ENCODE data around the gene C12orf57. TPM values are rescaled to one million over a fixed set of nuclear protein-coding genes. Genes with fewer than 3 reads are reported as not detected.

The C12orf57 gene
- total RNA-seq, 1 experiment from 2014 or later, result 158 TPM

DNA sequence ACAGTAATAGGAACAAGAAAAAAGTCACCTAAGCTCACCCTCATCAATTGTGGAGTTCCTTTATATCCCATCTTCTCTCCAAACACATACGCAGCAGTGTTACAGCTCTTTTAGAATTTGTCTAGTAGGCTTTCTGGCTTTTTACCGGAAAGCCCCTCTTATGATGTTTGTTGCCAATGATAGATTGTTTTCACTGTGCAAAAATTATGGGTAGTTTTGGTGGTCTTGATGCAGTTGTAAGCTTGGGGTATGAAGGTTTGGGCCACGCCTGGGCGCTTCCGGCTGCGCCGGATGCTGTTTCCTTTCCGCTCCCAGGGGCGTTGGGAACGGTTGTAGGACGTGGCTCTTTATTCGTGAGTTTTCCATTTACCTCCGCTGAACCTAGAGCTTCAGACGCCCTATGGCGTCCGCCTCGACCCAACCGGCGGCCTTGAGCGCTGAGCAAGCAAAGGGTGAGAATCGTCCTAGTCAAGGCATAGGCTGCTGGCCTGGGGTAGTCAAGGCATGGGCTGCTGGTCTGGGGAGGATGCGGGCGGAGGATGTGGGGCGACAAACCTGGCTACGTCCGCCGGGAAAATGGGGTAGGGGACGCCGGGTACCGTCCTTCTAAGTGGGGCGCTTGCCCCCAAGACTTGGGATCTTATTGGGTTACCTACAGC lies at the start of gene C12orf57, which contains the start of gene RNU7-1 (continued):
- TF ChIP-seq, protein P1, sequence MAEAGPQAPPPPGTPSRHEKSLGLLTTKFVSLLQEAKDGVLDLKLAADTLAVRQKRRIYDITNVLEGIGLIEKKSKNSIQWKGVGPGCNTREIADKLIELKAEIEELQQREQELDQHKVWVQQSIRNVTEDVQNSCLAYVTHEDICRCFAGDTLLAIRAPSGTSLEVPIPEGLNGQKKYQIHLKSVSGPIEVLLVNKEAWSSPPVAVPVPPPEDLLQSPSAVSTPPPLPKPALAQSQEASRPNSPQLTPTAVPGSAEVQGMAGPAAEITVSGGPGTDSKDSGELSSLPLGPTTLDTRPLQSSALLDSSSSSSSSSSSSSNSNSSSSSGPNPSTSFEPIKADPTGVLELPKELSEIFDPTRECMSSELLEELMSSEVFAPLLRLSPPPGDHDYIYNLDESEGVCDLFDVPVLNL (CRISPR knock-in tag; IDR thresholded peaks at IDR 0.05; ENCODE audit: borderline replicate concordance, low read depth), result peak; percentile 69
- TF ChIP-seq MYBL2 (CRISPR knock-in tag; IDR thresholded peaks at IDR 0.05), result peak; percentile 89
- TF ChIP-seq, protein P2, sequence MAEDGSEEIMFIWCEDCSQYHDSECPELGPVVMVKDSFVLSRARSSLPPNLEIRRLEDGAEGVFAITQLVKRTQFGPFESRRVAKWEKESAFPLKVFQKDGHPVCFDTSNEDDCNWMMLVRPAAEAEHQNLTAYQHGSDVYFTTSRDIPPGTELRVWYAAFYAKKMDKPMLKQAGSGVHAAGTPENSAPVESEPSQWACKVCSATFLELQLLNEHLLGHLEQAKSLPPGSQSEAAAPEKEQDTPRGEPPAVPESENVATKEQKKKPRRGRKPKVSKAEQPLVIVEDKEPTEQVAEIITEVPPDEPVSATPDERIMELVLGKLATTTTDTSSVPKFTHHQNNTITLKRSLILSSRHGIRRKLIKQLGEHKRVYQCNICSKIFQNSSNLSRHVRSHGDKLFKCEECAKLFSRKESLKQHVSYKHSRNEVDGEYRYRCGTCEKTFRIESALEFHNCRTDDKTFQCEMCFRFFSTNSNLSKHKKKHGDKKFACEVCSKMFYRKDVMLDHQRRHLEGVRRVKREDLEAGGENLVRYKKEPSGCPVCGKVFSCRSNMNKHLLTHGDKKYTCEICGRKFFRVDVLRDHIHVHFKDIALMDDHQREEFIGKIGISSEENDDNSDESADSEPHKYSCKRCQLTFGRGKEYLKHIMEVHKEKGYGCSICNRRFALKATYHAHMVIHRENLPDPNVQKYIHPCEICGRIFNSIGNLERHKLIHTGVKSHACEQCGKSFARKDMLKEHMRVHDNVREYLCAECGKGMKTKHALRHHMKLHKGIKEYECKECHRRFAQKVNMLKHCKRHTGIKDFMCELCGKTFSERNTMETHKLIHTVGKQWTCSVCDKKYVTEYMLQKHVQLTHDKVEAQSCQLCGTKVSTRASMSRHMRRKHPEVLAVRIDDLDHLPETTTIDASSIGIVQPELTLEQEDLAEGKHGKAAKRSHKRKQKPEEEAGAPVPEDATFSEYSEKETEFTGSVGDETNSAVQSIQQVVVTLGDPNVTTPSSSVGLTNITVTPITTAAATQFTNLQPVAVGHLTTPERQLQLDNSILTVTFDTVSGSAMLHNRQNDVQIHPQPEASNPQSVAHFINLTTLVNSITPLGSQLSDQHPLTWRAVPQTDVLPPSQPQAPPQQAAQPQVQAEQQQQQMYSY (CRISPR knock-in tag; IDR thresholded peaks at IDR 0.05), result peak; percentile 52; the same call in 1 of the 2 replicates
- no peak for TF ChIP-seq FOXJ3 (CRISPR knock-in tag; IDR thresholded peaks at IDR 0.05; ENCODE audit: borderline replicate concordance)
- TF ChIP-seq, protein P3, sequence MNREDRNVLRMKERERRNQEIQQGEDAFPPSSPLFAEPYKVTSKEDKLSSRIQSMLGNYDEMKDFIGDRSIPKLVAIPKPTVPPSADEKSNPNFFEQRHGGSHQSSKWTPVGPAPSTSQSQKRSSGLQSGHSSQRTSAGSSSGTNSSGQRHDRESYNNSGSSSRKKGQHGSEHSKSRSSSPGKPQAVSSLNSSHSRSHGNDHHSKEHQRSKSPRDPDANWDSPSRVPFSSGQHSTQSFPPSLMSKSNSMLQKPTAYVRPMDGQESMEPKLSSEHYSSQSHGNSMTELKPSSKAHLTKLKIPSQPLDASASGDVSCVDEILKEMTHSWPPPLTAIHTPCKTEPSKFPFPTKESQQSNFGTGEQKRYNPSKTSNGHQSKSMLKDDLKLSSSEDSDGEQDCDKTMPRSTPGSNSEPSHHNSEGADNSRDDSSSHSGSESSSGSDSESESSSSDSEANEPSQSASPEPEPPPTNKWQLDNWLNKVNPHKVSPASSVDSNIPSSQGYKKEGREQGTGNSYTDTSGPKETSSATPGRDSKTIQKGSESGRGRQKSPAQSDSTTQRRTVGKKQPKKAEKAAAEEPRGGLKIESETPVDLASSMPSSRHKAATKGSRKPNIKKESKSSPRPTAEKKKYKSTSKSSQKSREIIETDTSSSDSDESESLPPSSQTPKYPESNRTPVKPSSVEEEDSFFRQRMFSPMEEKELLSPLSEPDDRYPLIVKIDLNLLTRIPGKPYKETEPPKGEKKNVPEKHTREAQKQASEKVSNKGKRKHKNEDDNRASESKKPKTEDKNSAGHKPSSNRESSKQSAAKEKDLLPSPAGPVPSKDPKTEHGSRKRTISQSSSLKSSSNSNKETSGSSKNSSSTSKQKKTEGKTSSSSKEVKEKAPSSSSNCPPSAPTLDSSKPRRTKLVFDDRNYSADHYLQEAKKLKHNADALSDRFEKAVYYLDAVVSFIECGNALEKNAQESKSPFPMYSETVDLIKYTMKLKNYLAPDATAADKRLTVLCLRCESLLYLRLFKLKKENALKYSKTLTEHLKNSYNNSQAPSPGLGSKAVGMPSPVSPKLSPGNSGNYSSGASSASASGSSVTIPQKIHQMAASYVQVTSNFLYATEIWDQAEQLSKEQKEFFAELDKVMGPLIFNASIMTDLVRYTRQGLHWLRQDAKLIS (CRISPR knock-in tag; IDR thresholded peaks at IDR 0.05; ENCODE audit: borderline replicate concordance), result no peak
- no peak for TF ChIP-seq ZNF121 (CRISPR knock-in tag; IDR thresholded peaks at IDR 0.05)
- TF ChIP-seq, protein P4, sequence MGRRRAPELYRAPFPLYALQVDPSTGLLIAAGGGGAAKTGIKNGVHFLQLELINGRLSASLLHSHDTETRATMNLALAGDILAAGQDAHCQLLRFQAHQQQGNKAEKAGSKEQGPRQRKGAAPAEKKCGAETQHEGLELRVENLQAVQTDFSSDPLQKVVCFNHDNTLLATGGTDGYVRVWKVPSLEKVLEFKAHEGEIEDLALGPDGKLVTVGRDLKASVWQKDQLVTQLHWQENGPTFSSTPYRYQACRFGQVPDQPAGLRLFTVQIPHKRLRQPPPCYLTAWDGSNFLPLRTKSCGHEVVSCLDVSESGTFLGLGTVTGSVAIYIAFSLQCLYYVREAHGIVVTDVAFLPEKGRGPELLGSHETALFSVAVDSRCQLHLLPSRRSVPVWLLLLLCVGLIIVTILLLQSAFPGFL (CRISPR knock-in tag; IDR thresholded peaks at IDR 0.05; ENCODE audit: borderline replicate concordance), result peak; percentile 91; the same call in 1 of the 2 replicates
- TF ChIP-seq OVOL2 (CRISPR knock-in tag; IDR thresholded peaks at IDR 0.05; ENCODE audit: borderline replicate concordance), result peak; percentile 95
- TF ChIP-seq, protein P5, sequence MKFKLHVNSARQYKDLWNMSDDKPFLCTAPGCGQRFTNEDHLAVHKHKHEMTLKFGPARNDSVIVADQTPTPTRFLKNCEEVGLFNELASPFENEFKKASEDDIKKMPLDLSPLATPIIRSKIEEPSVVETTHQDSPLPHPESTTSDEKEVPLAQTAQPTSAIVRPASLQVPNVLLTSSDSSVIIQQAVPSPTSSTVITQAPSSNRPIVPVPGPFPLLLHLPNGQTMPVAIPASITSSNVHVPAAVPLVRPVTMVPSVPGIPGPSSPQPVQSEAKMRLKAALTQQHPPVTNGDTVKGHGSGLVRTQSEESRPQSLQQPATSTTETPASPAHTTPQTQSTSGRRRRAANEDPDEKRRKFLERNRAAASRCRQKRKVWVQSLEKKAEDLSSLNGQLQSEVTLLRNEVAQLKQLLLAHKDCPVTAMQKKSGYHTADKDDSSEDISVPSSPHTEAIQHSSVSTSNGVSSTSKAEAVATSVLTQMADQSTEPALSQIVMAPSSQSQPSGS (CRISPR knock-in tag; IDR thresholded peaks at IDR 0.05; ENCODE audit: borderline replicate concordance, low read depth), result peak; percentile 56; the same call in 1 of the 2 replicates
- TF ChIP-seq, protein P6, sequence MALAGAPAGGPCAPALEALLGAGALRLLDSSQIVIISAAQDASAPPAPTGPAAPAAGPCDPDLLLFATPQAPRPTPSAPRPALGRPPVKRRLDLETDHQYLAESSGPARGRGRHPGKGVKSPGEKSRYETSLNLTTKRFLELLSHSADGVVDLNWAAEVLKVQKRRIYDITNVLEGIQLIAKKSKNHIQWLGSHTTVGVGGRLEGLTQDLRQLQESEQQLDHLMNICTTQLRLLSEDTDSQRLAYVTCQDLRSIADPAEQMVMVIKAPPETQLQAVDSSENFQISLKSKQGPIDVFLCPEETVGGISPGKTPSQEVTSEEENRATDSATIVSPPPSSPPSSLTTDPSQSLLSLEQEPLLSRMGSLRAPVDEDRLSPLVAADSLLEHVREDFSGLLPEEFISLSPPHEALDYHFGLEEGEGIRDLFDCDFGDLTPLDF (CRISPR knock-in tag; IDR thresholded peaks at IDR 0.05), result no peak
- peak; percentile 99 for TF ChIP-seq ZNF416 (CRISPR knock-in tag; IDR thresholded peaks at IDR 0.05)
- peak; percentile 54 for TF ChIP-seq NFE2L1 (CRISPR knock-in tag; IDR thresholded peaks at IDR 0.05)
- no peak; the same call in 1 of the 2 replicates for TF ChIP-seq TEAD4 (CRISPR knock-in tag; IDR thresholded peaks at IDR 0.05)
- TF ChIP-seq TCF7 (CRISPR knock-in tag; IDR thresholded peaks at IDR 0.05; ENCODE audit: low read depth), result peak; percentile 16; the same call in 1 of the 2 replicates
- 0 out of 2 replicates have a peak, but pooled peaks have one; percentile 24 for TF ChIP-seq ZNF317 (CRISPR knock-in tag; IDR thresholded peaks at IDR 0.05; ENCODE audit: borderline replicate concordance, low read depth)
- TF ChIP-seq, protein P7, sequence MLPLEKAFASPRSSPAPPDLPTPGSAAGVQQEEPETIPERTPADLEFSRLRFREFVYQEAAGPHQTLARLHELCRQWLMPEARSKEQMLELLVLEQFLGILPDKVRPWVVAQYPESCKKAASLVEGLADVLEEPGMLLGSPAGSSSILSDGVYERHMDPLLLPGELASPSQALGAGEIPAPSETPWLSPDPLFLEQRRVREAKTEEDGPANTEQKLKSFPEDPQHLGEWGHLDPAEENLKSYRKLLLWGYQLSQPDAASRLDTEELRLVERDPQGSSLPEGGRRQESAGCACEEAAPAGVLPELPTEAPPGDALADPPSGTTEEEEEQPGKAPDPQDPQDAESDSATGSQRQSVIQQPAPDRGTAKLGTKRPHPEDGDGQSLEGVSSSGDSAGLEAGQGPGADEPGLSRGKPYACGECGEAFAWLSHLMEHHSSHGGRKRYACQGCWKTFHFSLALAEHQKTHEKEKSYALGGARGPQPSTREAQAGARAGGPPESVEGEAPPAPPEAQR (CRISPR knock-in tag; IDR thresholded peaks at IDR 0.05), result no peak
- TF ChIP-seq JUN (CRISPR knock-in tag; IDR thresholded peaks at IDR 0.05), result peak; percentile 90
- no peak for TF ChIP-seq JAZF1 (CRISPR knock-in tag; IDR thresholded peaks at IDR 0.05)
- TF ChIP-seq TEAD1 (CRISPR knock-in tag; IDR thresholded peaks at IDR 0.05), result peak; percentile 93
- no peak for TF ChIP-seq GABPB1 (CRISPR knock-in tag; IDR thresholded peaks at IDR 0.05)
- TF ChIP-seq, protein P8, sequence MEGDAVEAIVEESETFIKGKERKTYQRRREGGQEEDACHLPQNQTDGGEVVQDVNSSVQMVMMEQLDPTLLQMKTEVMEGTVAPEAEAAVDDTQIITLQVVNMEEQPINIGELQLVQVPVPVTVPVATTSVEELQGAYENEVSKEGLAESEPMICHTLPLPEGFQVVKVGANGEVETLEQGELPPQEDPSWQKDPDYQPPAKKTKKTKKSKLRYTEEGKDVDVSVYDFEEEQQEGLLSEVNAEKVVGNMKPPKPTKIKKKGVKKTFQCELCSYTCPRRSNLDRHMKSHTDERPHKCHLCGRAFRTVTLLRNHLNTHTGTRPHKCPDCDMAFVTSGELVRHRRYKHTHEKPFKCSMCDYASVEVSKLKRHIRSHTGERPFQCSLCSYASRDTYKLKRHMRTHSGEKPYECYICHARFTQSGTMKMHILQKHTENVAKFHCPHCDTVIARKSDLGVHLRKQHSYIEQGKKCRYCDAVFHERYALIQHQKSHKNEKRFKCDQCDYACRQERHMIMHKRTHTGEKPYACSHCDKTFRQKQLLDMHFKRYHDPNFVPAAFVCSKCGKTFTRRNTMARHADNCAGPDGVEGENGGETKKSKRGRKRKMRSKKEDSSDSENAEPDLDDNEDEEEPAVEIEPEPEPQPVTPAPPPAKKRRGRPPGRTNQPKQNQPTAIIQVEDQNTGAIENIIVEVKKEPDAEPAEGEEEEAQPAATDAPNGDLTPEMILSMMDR (IDR thresholded peaks at IDR 0.05), result no peak
- TF ChIP-seq ZNF396 (CRISPR knock-in tag; IDR thresholded peaks at IDR 0.05; ENCODE audit: borderline replicate concordance), result no peak
- TF ChIP-seq NR1H2 (CRISPR knock-in tag; IDR thresholded peaks at IDR 0.05), result peak; percentile 51; the same call in 1 of the 2 replicates
